HepG2 (cell line): Measurements from ENCODE around the gene ZNF514. TPM values are rescaled to one million over a fixed set of nuclear protein-coding genes. Genes with fewer than 3 reads are reported as not detected.
A peak's percentile ranks its signal among the peaks of the same experiment; 100 is the strongest.

Source experiments
- ATF7-NPFF ChIP-seq: sonication (generic); formaldehyde crosslinking; IDR thresholded peaks from 2 replicates; pipeline ENCODE4 v1.8.1; 2023; ENCODE audit warnings: mild to moderate bottlenecking, low read depth, missing genetic modification reagents, moderate library complexity
- ATM ChIP-seq: fragments of 450-650 bp; IDR thresholded peaks from 2 replicates; pipeline ENCODE4 v1.7.1; 2017; ENCODE audit warnings: mild to moderate bottlenecking, borderline replicate concordance
- BHLHE40 ChIP-seq: IDR thresholded peaks from 2 replicates; pipeline ENCODE4 v1.6.1; 2011; ENCODE audit warnings: low read length, improper control_type of control experiment
- CBFB ChIP-seq: sonication (generic); formaldehyde crosslinking; IDR thresholded peaks from 2 replicates; pipeline ENCODE4 v1.4.0; 2020; ENCODE audit warnings: missing genetic modification reagents
- HOXA9 ChIP-seq: sonication (generic); formaldehyde crosslinking; IDR thresholded peaks from 2 replicates; pipeline ENCODE4 v1.8.1; 2022; ENCODE audit warnings: missing genetic modification reagents, mild to moderate bottlenecking, moderate library complexity, borderline replicate concordance
- JUND ChIP-seq: sonication (generic); formaldehyde crosslinking; IDR thresholded peaks from 2 replicates; pipeline ENCODE4 v1.8.0; 2022; ENCODE audit warnings: mild to moderate bottlenecking, missing genetic modification reagents
- KLF11 ChIP-seq: IDR thresholded peaks from 2 replicates; pipeline ENCODE4 v1.6.1; 2016; ENCODE audit warnings: missing compliant biosample characterization
- KLF15 ChIP-seq: sonication (generic); formaldehyde crosslinking; IDR thresholded peaks from 2 replicates; pipeline ENCODE4 v1.8.1; 2023; ENCODE audit warnings: borderline replicate concordance, mild to moderate bottlenecking, inconsistent platforms, missing genetic modification reagents, mixed read lengths
- NFATC3 ChIP-seq: sonication (generic); formaldehyde crosslinking; IDR thresholded peaks from 2 replicates; pipeline ENCODE4 v1.5.1; 2020; ENCODE audit warnings: mild to moderate bottlenecking, missing genetic modification reagents
- PCBP2 ChIP-seq: fragments of 200-400 bp; formaldehyde crosslinking; optimal IDR thresholded peaks from 2 replicates; pipeline ENCODE3; 2018; ENCODE audit warnings: low read length, low read depth; ENCODE audit not compliant: poor library complexity, severe bottlenecking
- RBM39 ChIP-seq: fragments of 200-400 bp; formaldehyde crosslinking; IDR thresholded peaks from one replicate; pipeline ENCODE4 v1.6.1; 2018; ENCODE audit warnings: antibody characterized with exemption, mild to moderate bottlenecking, low read depth, low read length; ENCODE audit not compliant: poor library complexity, severe bottlenecking
- RCOR2 ChIP-seq: IDR thresholded peaks from 2 replicates; pipeline ENCODE4 v1.6.1; 2016; ENCODE audit warnings: missing biosample characterization, missing genetic modification reagents
- RFXAP ChIP-seq: sonication (generic); formaldehyde crosslinking; IDR thresholded peaks from 2 replicates; pipeline ENCODE4 v1.4.0; 2020; ENCODE audit warnings: missing genetic modification reagents, borderline replicate concordance
- SMAD1 ChIP-seq: sonication (generic); formaldehyde crosslinking; IDR thresholded peaks from 2 replicates; pipeline ENCODE4 v1.4.0; 2020; ENCODE audit warnings: missing genetic modification reagents, low read depth, mild to moderate bottlenecking, borderline replicate concordance
- SNAI1 ChIP-seq: sonication (generic); formaldehyde crosslinking; IDR thresholded peaks from 2 replicates; pipeline ENCODE4 v1.5.0; 2020; ENCODE audit warnings: mild to moderate bottlenecking, missing genetic modification reagents, borderline replicate concordance
- ZFP36L1 ChIP-seq: sonication (generic); formaldehyde crosslinking; IDR thresholded peaks from 2 replicates; pipeline ENCODE4 v1.8.0; 2022; ENCODE audit warnings: mild to moderate bottlenecking, missing genetic modification reagents, moderate library complexity
- ZHX1 ChIP-seq: sonication (generic); formaldehyde crosslinking; IDR thresholded peaks from 2 replicates; pipeline ENCODE4 v1.8.1; 2022; ENCODE audit warnings: low read depth, mild to moderate bottlenecking, missing genetic modification reagents
- ZNF512B ChIP-seq: sonication (generic); formaldehyde crosslinking; IDR thresholded peaks from 2 replicates; pipeline ENCODE4 v1.5.1; 2020; ENCODE audit warnings: missing genetic modification reagents, mild to moderate bottlenecking, borderline replicate concordance
- ZNF572 ChIP-seq: sonication (generic); formaldehyde crosslinking; IDR thresholded peaks from 2 replicates; pipeline ENCODE4 v1.5.1; 2020; ENCODE audit warnings: mild to moderate bottlenecking, missing genetic modification reagents
- ZNF660 ChIP-seq: sonication (generic); formaldehyde crosslinking; IDR thresholded peaks from 2 replicates; pipeline ENCODE4 v1.5.1; 2020; ENCODE audit warnings: mild to moderate bottlenecking, low read depth, missing genetic modification reagents, borderline replicate concordance
- ZNF672 ChIP-seq: sonication (generic); formaldehyde crosslinking; IDR thresholded peaks from 2 replicates; pipeline ENCODE4 v1.8.1; 2022; ENCODE audit warnings: missing genetic modification reagents
- ZNF83 ChIP-seq: sonication (generic); formaldehyde crosslinking; IDR thresholded peaks from 2 replicates; pipeline ENCODE4 v1.4.0; 2020; ENCODE audit warnings: missing genetic modification reagents, mild to moderate bottlenecking, borderline replicate concordance
- ZNF839 ChIP-seq: sonication (generic); formaldehyde crosslinking; IDR thresholded peaks from 2 replicates; pipeline ENCODE4 v1.4.0; 2020; ENCODE audit warnings: missing genetic modification reagents, mild to moderate bottlenecking, borderline replicate concordance
- polyA plus RNA-seq, 8 experiments: library from polyadenylated mRNA; depleted of rRNA in 3 of 8; stranded (reverse) in 7 of 8; unstranded in 1 of 8; fragments of >200 nt; fragmentation: Illumina TruSeq in 4 of 8; extraction: Trizol in 4 of 8; gene quantifications; 2 replicates each; pipeline versions ENCODE4 v1.2.1 to v1.2.3, GENCODE V29; 2011 to 2016; ENCODE audit warnings: low read depth in 4 of 8, missing spikeins in 1 of 8, mixed read lengths in 1 of 8; ENCODE audit not compliant: insufficient read depth in 1 of 8
- total RNA-seq, 5 experiments: library from RNA; depleted of rRNA; stranded (reverse); fragments of >200 nt; fragmentation: Illumina TruSeq; extraction: Trizol; gene quantifications; 2 replicates each; pipeline ENCODE4 v1.2.3, GENCODE V29; 2016; ENCODE audit warnings: low read depth in 1 of 5

The ZNF514 gene
- total and polyA plus RNA-seq, 2 of the 13 experiments (the other 11 are each of a cell fraction or from before 2014, with no cell fraction given): 15.2 to 18.7 TPM

GRCh38 chr2:95165030-95165370 is 5.4 kb upstream of the ZNF514 start (continued):
- no peak for TF ChIP-seq ZFP36L1 (CRISPR knock-in tag)
- TF ChIP-seq RFXAP (CRISPR knock-in tag): no peak
- no peak for TF ChIP-seq ZNF572 (CRISPR knock-in tag)
- TF ChIP-seq ZNF512B (CRISPR knock-in tag): no peak
- no peak for TF ChIP-seq RBM39
- no peak for TF ChIP-seq HOXA9
- TF ChIP-seq CBFB (CRISPR knock-in tag): no peak
- peak; percentile 43; the same call in 1 of the 2 replicates for TF ChIP-seq NFATC3 (CRISPR knock-in tag)
- no peak for TF ChIP-seq ATF7-NPFF (CRISPR knock-in tag)
- TF ChIP-seq KLF15 (CRISPR knock-in tag): no peak
- TF ChIP-seq JUND (CRISPR knock-in tag): no peak
- TF ChIP-seq ZHX1 (CRISPR knock-in tag): no peak
- no peak for TF ChIP-seq SNAI1 (CRISPR knock-in tag)
- no peak for TF ChIP-seq ZNF660 (CRISPR knock-in tag)
- no peak for TF ChIP-seq SMAD1 (CRISPR knock-in tag)
- TF ChIP-seq PCBP2: no peak
- TF ChIP-seq ATM: no peak
- no peak for TF ChIP-seq RCOR2 (CRISPR knock-in tag)
- no peak for TF ChIP-seq ZNF839 (CRISPR knock-in tag)
- TF ChIP-seq KLF11 (CRISPR knock-in tag): no peak
- 0 out of 2 replicates have a peak, but pooled peaks have one; percentile 2 for TF ChIP-seq BHLHE40
- TF ChIP-seq ZNF83 (CRISPR knock-in tag): 0 out of 2 replicates have a peak, but pooled peaks have one; percentile 24
- 0 out of 2 replicates have a peak, but pooled peaks have one; percentile 9 for TF ChIP-seq ZNF672 (CRISPR knock-in tag)
